B cell (primary cell): Measurements from ENCODE around the gene ACP6. TPM values are rescaled to one million over a fixed set of nuclear protein-coding genes. Genes with fewer than 3 reads are reported as not detected.

Experiments
- ATAC-seq: fragments of 200-7000 bp; cut with Tn5 transposase; one replicate; pipeline ENCODE4 v1.10.0; 2021; ENCODE audit warnings: low read depth, mild to moderate bottlenecking, moderate number of reproducible peaks, moderate library complexity
- CTCF ChIA-PET: fragments of 350-600 bp; sonication (Branson Sonifier 250); formaldehyde crosslinking; loops from one replicate; lab custom pipeline; 2021; ENCODE audit warnings: antibody characterized with exemption, inconsistent platforms; lab: Charles Lee
- POLR2A ChIA-PET: fragments of 350-600 bp; sonication (Branson Sonifier 250); formaldehyde crosslinking; loops from one replicate; lab custom pipeline; 2021; ENCODE audit warnings: antibody characterized with exemption; lab: Charles Lee
- DNase-seq: peaks from one replicate; pipeline ENCODE4 v3.0.0; 2013
- H2AFZ ChIP-seq: 2 replicates; pipeline ENCODE4 v1.6.1; 2012; ENCODE audit warnings: mild to moderate bottlenecking, low read depth, low read length; ENCODE audit not compliant: insufficient read depth, poor library complexity, severe bottlenecking
- H3K27ac ChIP-seq, 2 donors: 1 replicate in 1 of 2; 2 replicates in 1 of 2; pipeline ENCODE4 v1.5.1; 2012 to 2013; ENCODE audit warnings: low read length in 2 of 2, mild to moderate bottlenecking in 2 of 2, moderate library complexity in 1 of 2
- H3K27me3 ChIP-seq, 4 experiments: fragments of 200-600 bp in 1 of 4; sonication (generic) in 1 of 4; replicated peaks in 1 of 4; 1 replicate in 2 of 4; 2 replicates in 2 of 4; pipeline versions ENCODE4 v1.6.1 to v1.7.0; 2013 to 2016; ENCODE audit warnings: low read length in 3 of 4, mild to moderate bottlenecking in 2 of 4, mixed read lengths in 1 of 4, moderate library complexity in 1 of 4; ENCODE audit not compliant: insufficient read depth in 4 of 4, control insufficient read depth in 3 of 4; ENCODE audit errors: control extremely low read depth in 1 of 4
- H3K36me3 ChIP-seq, 2 experiments: replicated peaks in 1 of 2; 1 replicate in 1 of 2; 2 replicates in 1 of 2; pipeline versions ENCODE4 v1.6.1 to v1.7.1; 2013; ENCODE audit warnings: low read length in 1 of 2; ENCODE audit not compliant: insufficient read depth in 2 of 2, control insufficient read depth in 1 of 2; ENCODE audit errors: control extremely low read depth in 1 of 2, extremely low read depth in 1 of 2
- H3K4me1 ChIP-seq, 2 donors: fragments of 200-600 bp in 1 of 2; sonication (generic) in 1 of 2; 1 replicate in 1 of 2; 2 replicates in 1 of 2; pipeline versions ENCODE4 v1.5.1 to v1.6.1; 2013 to 2017; ENCODE audit warnings: low read length in 2 of 2; ENCODE audit not compliant: control insufficient read depth in 2 of 2, insufficient read depth in 2 of 2
- H3K4me2 ChIP-seq: replicated peaks from 2 replicates; pipeline ENCODE3; 2012; ENCODE audit warnings: mild to moderate bottlenecking, low read depth, low read length; ENCODE audit not compliant: poor library complexity, severe bottlenecking
- H3K4me3 ChIP-seq, 5 experiments: fragments of 200-600 bp in 1 of 5; sonication (generic) in 1 of 5; 1 replicate in 3 of 5; 2 replicates in 2 of 5; pipeline versions ENCODE4 v1.5.1 to v1.7.0; 2011 to 2016; ENCODE audit warnings: low read length in 4 of 5, mild to moderate bottlenecking in 4 of 5, low read depth in 2 of 5, control low read depth in 1 of 5, moderate library complexity in 1 of 5; ENCODE audit not compliant: insufficient read depth in 1 of 5; ENCODE audit errors: control extremely low read depth in 1 of 5, extremely low read depth in 1 of 5
- H3K79me2 ChIP-seq: fragments of 200-600 bp; sonication (generic); one replicate; pipeline ENCODE4 v1.6.0; 2016; ENCODE audit warnings: low read length; ENCODE audit not compliant: control insufficient read depth, insufficient read depth
- H3K9ac ChIP-seq: fragments of 200-600 bp; sonication (generic); 2 replicates; pipeline ENCODE4 v1.6.1; 2017; ENCODE audit warnings: mild to moderate bottlenecking, low read length, moderate library complexity
- H3K9me3 ChIP-seq, 3 donors: one replicate each; pipeline versions ENCODE4 v1.6.1 to v1.7.1; 2013; ENCODE audit warnings: low read length in 2 of 3; ENCODE audit not compliant: control insufficient read depth in 2 of 3, insufficient read depth in 1 of 3; ENCODE audit errors: control extremely low read depth in 1 of 3
- H4K20me1 ChIP-seq: 2 replicates; pipeline ENCODE4 v1.6.0; 2012; ENCODE audit warnings: mild to moderate bottlenecking, low read length; ENCODE audit not compliant: insufficient read depth, control insufficient read depth, poor library complexity, severe bottlenecking
- H3K27ac Mint-ChIP-seq: one replicate; pipeline ENCODE4 v1.8.0; 2021; ENCODE audit warnings: mixed read lengths
- H3K27me3 Mint-ChIP-seq: one replicate; pipeline ENCODE4 v1.8.0; 2021; ENCODE audit warnings: mixed read lengths
- H3K4me1 Mint-ChIP-seq: one replicate; pipeline ENCODE4 v1.8.0; 2021; ENCODE audit warnings: mixed read lengths
- H3K4me3 Mint-ChIP-seq: one replicate; pipeline ENCODE4 v1.8.0; 2021; ENCODE audit warnings: mixed read lengths
- H3K9me3 Mint-ChIP-seq: one replicate; pipeline ENCODE4 v1.8.0; 2022; ENCODE audit warnings: mixed read lengths; ENCODE audit not compliant: insufficient read depth
- EZH2 ChIP-seq: IDR thresholded peaks from 2 replicates; pipeline ENCODE4 v1.6.1; 2012; ENCODE audit warnings: borderline replicate concordance, low read depth, mild to moderate bottlenecking, moderate library complexity, low read length; ENCODE audit not compliant: insufficient read depth, poor library complexity, severe bottlenecking
- WGBS: methylation state at CpG from one replicate; pipeline ENCODE4 v1.1.5; 2013; ENCODE audit warnings: missing lambda C conversion rate; ENCODE audit not compliant: insufficient coverage; 5-methylcytosine and 5-hydroxymethylcytosine counted together
- intact Hi-C: fragments of 100-400 bp; cut with micrococcal nuclease; formaldehyde crosslinking; loops from one replicate; pipeline ENCODE4 v1.10.0; 2022
- polyA plus RNA-seq: library from polyadenylated mRNA; depleted of rRNA; stranded (reverse); fragments of >200 nt; gene quantifications from 2 replicates; pipeline ENCODE4 v1.2.3, GENCODE V29; 2012
- total RNA-seq, 2 donors: library from RNA; stranded (reverse); fragments of 120-200 nt in 1 of 2; gene quantifications; 1 replicate in 1 of 2; 2 replicates in 1 of 2; pipeline versions ENCODE4 v1.2.3 to v1.2.4, GENCODE V29; 2013 to 2022
- TF ChIP-seq, protein P1 (sequence below): fragments of 200-600 bp; IDR thresholded peaks from one replicate; pipeline ENCODE4 v1.8.0; 2022; ENCODE audit warnings: antibody characterized with exemption, mild to moderate bottlenecking

Gene ACP6
- total and polyA plus RNA-seq, 2 donors (not counting 1 experiment from before 2014, with no cell fraction given): 5.0 to 15.7 TPM

DNA sequence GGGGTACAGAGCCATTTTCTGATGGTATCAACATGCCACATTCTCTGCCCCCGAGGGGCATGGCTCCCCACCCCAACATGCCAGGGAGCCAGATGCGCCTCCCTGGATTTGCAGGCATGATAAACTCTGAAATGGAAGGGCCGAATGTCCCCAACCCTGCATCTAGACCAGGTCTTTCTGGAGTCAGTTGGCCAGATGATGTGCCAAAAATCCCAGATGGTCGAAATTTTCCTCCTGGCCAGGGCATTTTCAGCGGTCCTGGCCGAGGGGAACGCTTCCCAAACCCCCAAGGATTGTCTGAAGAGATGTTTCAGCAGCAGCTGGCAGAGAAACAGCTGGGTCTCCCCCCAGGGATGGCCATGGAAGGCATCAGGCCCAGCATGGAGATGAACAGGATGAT, 50.6 kb downstream of the ACP6 start:
- intact Hi-C loops: loop anchor here (10.0 kb wide), 1 partner anchor 165 kb away; no protein-coding TSS in a partner anchor
- no peaks in the 10 kb centered on the region for H3K79me2 ChIP-seq
- TF ChIP-seq EZH2: no peak
- TF ChIP-seq, protein P1, sequence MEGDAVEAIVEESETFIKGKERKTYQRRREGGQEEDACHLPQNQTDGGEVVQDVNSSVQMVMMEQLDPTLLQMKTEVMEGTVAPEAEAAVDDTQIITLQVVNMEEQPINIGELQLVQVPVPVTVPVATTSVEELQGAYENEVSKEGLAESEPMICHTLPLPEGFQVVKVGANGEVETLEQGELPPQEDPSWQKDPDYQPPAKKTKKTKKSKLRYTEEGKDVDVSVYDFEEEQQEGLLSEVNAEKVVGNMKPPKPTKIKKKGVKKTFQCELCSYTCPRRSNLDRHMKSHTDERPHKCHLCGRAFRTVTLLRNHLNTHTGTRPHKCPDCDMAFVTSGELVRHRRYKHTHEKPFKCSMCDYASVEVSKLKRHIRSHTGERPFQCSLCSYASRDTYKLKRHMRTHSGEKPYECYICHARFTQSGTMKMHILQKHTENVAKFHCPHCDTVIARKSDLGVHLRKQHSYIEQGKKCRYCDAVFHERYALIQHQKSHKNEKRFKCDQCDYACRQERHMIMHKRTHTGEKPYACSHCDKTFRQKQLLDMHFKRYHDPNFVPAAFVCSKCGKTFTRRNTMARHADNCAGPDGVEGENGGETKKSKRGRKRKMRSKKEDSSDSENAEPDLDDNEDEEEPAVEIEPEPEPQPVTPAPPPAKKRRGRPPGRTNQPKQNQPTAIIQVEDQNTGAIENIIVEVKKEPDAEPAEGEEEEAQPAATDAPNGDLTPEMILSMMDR: no peak
- no peaks in the 10 kb centered on the region for H3K4me1 Mint-ChIP-seq
- WGBS: 96% methylated on average over 7 of the region's 7 CpGs
- POLR2A ChIA-PET: no interaction called here
- no peaks in the 10 kb centered on the region for H3K9me3 ChIP-seq
- no peak overlapping the region for H3K4me2 ChIP-seq
- DNase-seq (no peak), ATAC-seq (no peak)
- no peak overlapping the region for H3K4me3 Mint-ChIP-seq
- H2AFZ ChIP-seq: no peak overlapping the region
- no peak overlapping the region for H3K27ac ChIP-seq
- no peaks in the 10 kb centered on the region for H3K27me3 Mint-ChIP-seq
- H3K4me1 ChIP-seq: no peaks in the 10 kb centered on the region
- no peak overlapping the region for H3K9ac ChIP-seq
- peaks cover 0 to 20% of the 10 kb centered on the region in 2 experiments for H3K36me3 ChIP-seq
- CTCF ChIA-PET: no interaction called here
- H3K27ac Mint-ChIP-seq: no peak overlapping the region
- H4K20me1 ChIP-seq: no peaks in the 10 kb centered on the region
- no peaks in the 10 kb centered on the region for H3K27me3 ChIP-seq
- H3K4me3 ChIP-seq: no peak overlapping the region
- H3K9me3 Mint-ChIP-seq: no peaks in the 10 kb centered on the region

DNA sequence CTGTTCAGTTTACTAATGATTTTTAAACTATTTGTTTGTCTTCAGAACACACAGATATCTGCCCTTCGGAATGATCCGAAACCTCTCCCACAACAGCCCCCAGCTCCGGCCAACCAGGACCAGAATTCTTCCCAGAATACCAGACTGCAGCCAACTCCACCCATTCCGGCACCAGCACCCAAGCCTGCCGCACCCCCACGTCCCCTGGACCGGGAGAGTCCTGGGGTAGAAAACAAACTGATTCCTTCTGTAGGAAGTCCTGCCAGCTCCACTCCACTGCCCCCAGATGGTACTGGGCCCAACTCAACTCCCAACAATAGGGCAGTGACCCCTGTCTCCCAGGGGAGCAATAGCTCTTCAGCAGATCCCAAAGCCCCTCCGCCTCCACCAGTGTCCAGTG, 51.6 kb downstream of the ACP6 start:
- no peak overlapping the region for H3K27ac Mint-ChIP-seq
- CTCF ChIA-PET: no interaction called here
- no peaks in the 10 kb centered on the region for H3K9me3 Mint-ChIP-seq
- TF ChIP-seq, protein P1: no peak
- TF ChIP-seq EZH2: no peak
- Histone ChIP-seq H3K27me3 (no peaks in the 10 kb centered on the region), H3K4me2 (no peak overlapping the region), H3K9ac (no peak overlapping the region), H3K9me3 (no peaks in the 10 kb centered on the region), H3K79me2 (no peaks in the 10 kb centered on the region), H4K20me1 (no peaks in the 10 kb centered on the region), H3K4me1 (no peaks in the 10 kb centered on the region), H3K36me3 (peaks cover 2 to 21% of the 10 kb centered on the region in 2 experiments), H3K4me3 (no peak overlapping the region), H3K27ac (no peak overlapping the region), H2AFZ (no peak overlapping the region)
- no peak overlapping the region for H3K4me3 Mint-ChIP-seq
- H3K27me3 Mint-ChIP-seq: no peaks in the 10 kb centered on the region
- ATAC-seq (no peak), DNase-seq (no peak)
- WGBS: 97% methylated on average over 8 of the region's 8 CpGs
- POLR2A ChIA-PET: no interaction called here
- no peaks in the 10 kb centered on the region for H3K4me1 Mint-ChIP-seq
- intact Hi-C loops: no loop called here
